GM23338 (cell line): ENCODE results near the gene SLC5A12. TPM values are rescaled to one million over a fixed set of nuclear protein-coding genes. Genes with fewer than 3 reads are reported as not detected.

ENCODE experiments used
- ATAC-seq: fragments of 200-7000 bp; cut with Tn5 transposase; 3 replicates; pipeline ENCODE4 v1.9.1; 2020
- DNase-seq: peaks from one replicate; pipeline ENCODE4 v3.0.0-alpha.2; 2015; ENCODE audit warnings: low spot score
- H2AFZ ChIP-seq: fragments of 200-600 bp; sonication (generic); 2 replicates; pipeline ENCODE4 v1.8.0; 2016; ENCODE audit warnings: antibody characterized with exemption, mild to moderate bottlenecking, moderate library complexity
- H3F3A ChIP-seq: fragments of 200-600 bp; sonication (generic); replicated peaks from 2 replicates; pipeline ENCODE4 v1.8.0; 2017; ENCODE audit warnings: antibody characterized with exemption, mixed run types, low read depth
- H3K27ac ChIP-seq: fragments of 200-600 bp; sonication (generic); 2 replicates; pipeline ENCODE4 v1.6.1; 2016; ENCODE audit warnings: low read depth
- H3K27me3 ChIP-seq: fragments of 200-600 bp; sonication (generic); 2 replicates; pipeline ENCODE4 v1.8.0; 2016; ENCODE audit warnings: mild to moderate bottlenecking, mixed run types, moderate library complexity; ENCODE audit not compliant: insufficient read depth
- H3K36me3 ChIP-seq: fragments of 200-600 bp; sonication (generic); 2 replicates; pipeline ENCODE4 v1.8.0; 2016; ENCODE audit warnings: mild to moderate bottlenecking; ENCODE audit not compliant: insufficient read depth
- H3K4me1 ChIP-seq: fragments of 200-600 bp; sonication (generic); 2 replicates; pipeline ENCODE4 v1.8.0; 2016; ENCODE audit warnings: mild to moderate bottlenecking, moderate library complexity; ENCODE audit not compliant: insufficient read depth
- H3K4me2 ChIP-seq: fragments of 200-600 bp; sonication (generic); 2 replicates; pipeline ENCODE4 v1.7.1; 2017; ENCODE audit warnings: mixed run types
- H3K4me3 ChIP-seq: fragments of 200-600 bp; sonication (generic); 2 replicates; pipeline ENCODE4 v1.6.1; 2016; ENCODE audit warnings: mixed run types
- H3K79me2 ChIP-seq: fragments of 200-600 bp; sonication (generic); replicated peaks from 2 replicates; pipeline ENCODE4 v1.8.0; 2017; ENCODE audit warnings: mild to moderate bottlenecking; ENCODE audit not compliant: insufficient read depth
- H3K9me2 ChIP-seq: fragments of 200-600 bp; sonication (generic); 2 replicates; pipeline ENCODE4 v1.8.0; 2017; ENCODE audit not compliant: insufficient read depth
- H4K20me1 ChIP-seq: fragments of 200-600 bp; sonication (generic); replicated peaks from 2 replicates; pipeline ENCODE4 v1.8.0; 2017; ENCODE audit warnings: mild to moderate bottlenecking; ENCODE audit not compliant: insufficient read depth
- H3K27ac Mint-ChIP-seq: 2 replicates; pipeline ENCODE4 v1.8.0; 2020; ENCODE audit warnings: inconsistent platforms, mild to moderate bottlenecking, moderate library complexity, mixed read lengths
- H3K27me3 Mint-ChIP-seq: 3 replicates; pipeline ENCODE4 v1.8.0; 2022; ENCODE audit warnings: low read depth, mild to moderate bottlenecking, moderate library complexity, mixed read lengths, inconsistent platforms; ENCODE audit not compliant: insufficient read depth, poor library complexity
- H3K36me3 Mint-ChIP-seq: 3 replicates; pipeline ENCODE4 v1.8.0; 2021; ENCODE audit warnings: low read depth, mild to moderate bottlenecking, inconsistent platforms, moderate library complexity, mixed read lengths
- H3K4me1 Mint-ChIP-seq: 3 replicates; pipeline ENCODE4 v1.8.0; 2020; ENCODE audit warnings: mild to moderate bottlenecking, inconsistent platforms, mixed read lengths
- H3K4me3 Mint-ChIP-seq: 3 replicates; pipeline ENCODE4 v1.8.0; 2021; ENCODE audit warnings: moderate library complexity, mild to moderate bottlenecking, inconsistent platforms, mixed read lengths
- H3K9me3 Mint-ChIP-seq: 3 replicates; pipeline ENCODE4 v1.8.0; 2020; ENCODE audit warnings: moderate library complexity, mild to moderate bottlenecking, inconsistent platforms, mixed read lengths
- CREB1 ChIP-seq: fragments of 250-450 bp; sonication (Bioruptor Pico); IDR thresholded peaks from 2 replicates; pipeline ENCODE4 v1.5.0; 2020; ENCODE audit warnings: low read depth, mild to moderate bottlenecking, moderate library complexity
- CTCF ChIP-seq, 2 experiments: fragments of 200-600 bp in 1 of 2; sonication (generic) in 1 of 2; conservative IDR thresholded peaks; 2 replicates each; pipeline versions ENCODE4 v1.5.1 to v1.6.1; 2016 to 2017; ENCODE audit warnings: antibody characterized with exemption in 2 of 2, low read depth in 2 of 2, mild to moderate bottlenecking in 2 of 2, moderate library complexity in 1 of 2
- ETS1 ChIP-seq: IDR thresholded peaks from 2 replicates; pipeline ENCODE4 v1.6.1; 2016; ENCODE audit warnings: antibody characterized with exemption
- EZH2 ChIP-seq: fragments of 200-600 bp; sonication (generic); IDR thresholded peaks from one replicate; pipeline ENCODE4 v1.8.0; 2017; ENCODE audit warnings: antibody characterized with exemption, mild to moderate bottlenecking, low read depth; ENCODE audit not compliant: unreplicated experiment
- EZH2phosphoT487 ChIP-seq: fragments of 200-600 bp; sonication (generic); IDR thresholded peaks from one replicate; pipeline ENCODE4 v1.8.1; 2018; ENCODE audit warnings: antibody characterized with exemption; ENCODE audit not compliant: unreplicated experiment
- JUNB ChIP-seq: IDR thresholded peaks from one replicate; pipeline ENCODE4 v1.6.1; 2016; ENCODE audit warnings: antibody characterized with exemption; ENCODE audit not compliant: unreplicated experiment
- NANOG ChIP-seq: IDR thresholded peaks from 2 replicates; pipeline ENCODE4 v1.6.1; 2016; ENCODE audit warnings: antibody characterized with exemption, borderline replicate concordance
- POLR2AphosphoS5 ChIP-seq: IDR thresholded peaks from 2 replicates; pipeline ENCODE4 v1.6.1; 2016; ENCODE audit warnings: antibody characterized with exemption, low read depth
- REST ChIP-seq: IDR thresholded peaks from one replicate; pipeline ENCODE4 v1.6.1; 2018; ENCODE audit warnings: antibody characterized with exemption; ENCODE audit not compliant: unreplicated experiment
- STAT1 ChIP-seq: IDR thresholded peaks from one replicate; pipeline ENCODE4 v1.6.1; 2016; ENCODE audit warnings: antibody characterized with exemption; ENCODE audit not compliant: unreplicated experiment
- ZNF114 ChIP-seq: fragments of 250-450 bp; sonication (Bioruptor Pico); IDR thresholded peaks from 2 replicates; pipeline ENCODE4 v1.5.0; 2020; ENCODE audit warnings: mild to moderate bottlenecking, moderate library complexity
- ZNF331 ChIP-seq: fragments of 250-450 bp; sonication (Bioruptor Pico); IDR thresholded peaks from 2 replicates; pipeline ENCODE4 v1.5.0; 2020; ENCODE audit warnings: low read depth, mild to moderate bottlenecking, moderate library complexity
- ZNF462 ChIP-seq: fragments of 250-450 bp; sonication (Bioruptor Pico); IDR thresholded peaks from 2 replicates; pipeline ENCODE4 v1.5.0; 2020; ENCODE audit warnings: mild to moderate bottlenecking, moderate library complexity
- polyA plus RNA-seq: library from polyadenylated mRNA; unstranded; fragments of >200 nt; fragmentation: Nextera tagmentation; extraction: Ambion mirVana; gene quantifications from 2 replicates; pipeline ENCODE4 v1.2.1, GENCODE V29; 2016
- total RNA-seq: library from RNA; depleted of rRNA; stranded (reverse); fragments of >200 nt; shearing (Covaris generic); gene quantifications from 2 replicates; pipeline ENCODE4 v1.2.3, GENCODE V29; 2014

The SLC5A12 gene
- total and polyA plus RNA-seq, 2 experiments from 2014 or later = 0.60 to 1.4 TPM

GRCh38 chr11:26676641-26677040 lies 45.2 kb downstream of the SLC5A12 start:
- Histone ChIP-seq H3K9me2 (no peaks in the 10 kb centered on the region), H3K4me2 (no peak overlapping the region), H3K79me2 (no peaks in the 10 kb centered on the region), H3K27me3 (no peaks in the 10 kb centered on the region), H4K20me1 (no peaks in the 10 kb centered on the region), H2AFZ (no peak overlapping the region), H3F3A (no peaks in the 10 kb centered on the region), H3K36me3 (no peaks in the 10 kb centered on the region), H3K27ac (no peak overlapping the region), H3K4me1 (no peaks in the 10 kb centered on the region), H3K4me3 (no peak overlapping the region)
- Mint-ChIP-seq H3K9me3 (no peaks in the 10 kb centered on the region), H3K27me3 (no peaks in the 10 kb centered on the region), H3K36me3 (no peaks in the 10 kb centered on the region), H3K4me3 (no peak overlapping the region), H3K27ac (no peak overlapping the region), H3K4me1 (no peaks in the 10 kb centered on the region)
- no peak for ATAC-seq
- TF ChIP-seq ZNF462 (CRISPR knock-in tag) = no peak
- no peak for TF ChIP-seq EZH2phosphoT487
- no peak for TF ChIP-seq STAT1
- no peak for TF ChIP-seq REST
- TF ChIP-seq ZNF114 = no peak
- TF ChIP-seq EZH2 = no peak
- no peak for TF ChIP-seq ETS1
- no peak for TF ChIP-seq NANOG
- TF ChIP-seq CTCF (conservative IDR thresholded peaks at IDR 0.05; ENCODE audit: low read depth in 2 of 2) = no peak
- TF ChIP-seq JUNB = no peak
- no peak for TF ChIP-seq POLR2AphosphoS5
- no peak for TF ChIP-seq CREB1 (CRISPR knock-in tag)
- no peak for TF ChIP-seq ZNF331
- DNase-seq = no peak
